GM18519 (cell line): ENCODE data around the gene CFAP70.

ENCODE experiments used
- ATAC-seq: cut with Tn5 transposase; IDR thresholded peaks from one replicate; pipeline ENCODE4 v1.9.1; 2021; ENCODE audit warnings: mild to moderate bottlenecking, moderate library complexity; ENCODE audit not compliant: unreplicated experiment, low FRiP score

The CFAP70 gene

GRCh38 chr10:73219384-73219783, 139.3 kb downstream of the CFAP70 start:
- no peak for ATAC-seq

GRCh38 chr10:73218431-73219191, 140.1 kb downstream of the CFAP70 start:
- no peak for ATAC-seq

GRCh38 chr10:73217628-73218027, 141.0 kb downstream of the CFAP70 start:
- ATAC-seq = no peak

GRCh38 chr10:73215749-73216148, 142.9 kb downstream of the CFAP70 start:
- no peak for ATAC-seq

GRCh38 chr10:73211106-73211811, 147.4 kb downstream of the CFAP70 start:
- no peak for ATAC-seq

DNA sequence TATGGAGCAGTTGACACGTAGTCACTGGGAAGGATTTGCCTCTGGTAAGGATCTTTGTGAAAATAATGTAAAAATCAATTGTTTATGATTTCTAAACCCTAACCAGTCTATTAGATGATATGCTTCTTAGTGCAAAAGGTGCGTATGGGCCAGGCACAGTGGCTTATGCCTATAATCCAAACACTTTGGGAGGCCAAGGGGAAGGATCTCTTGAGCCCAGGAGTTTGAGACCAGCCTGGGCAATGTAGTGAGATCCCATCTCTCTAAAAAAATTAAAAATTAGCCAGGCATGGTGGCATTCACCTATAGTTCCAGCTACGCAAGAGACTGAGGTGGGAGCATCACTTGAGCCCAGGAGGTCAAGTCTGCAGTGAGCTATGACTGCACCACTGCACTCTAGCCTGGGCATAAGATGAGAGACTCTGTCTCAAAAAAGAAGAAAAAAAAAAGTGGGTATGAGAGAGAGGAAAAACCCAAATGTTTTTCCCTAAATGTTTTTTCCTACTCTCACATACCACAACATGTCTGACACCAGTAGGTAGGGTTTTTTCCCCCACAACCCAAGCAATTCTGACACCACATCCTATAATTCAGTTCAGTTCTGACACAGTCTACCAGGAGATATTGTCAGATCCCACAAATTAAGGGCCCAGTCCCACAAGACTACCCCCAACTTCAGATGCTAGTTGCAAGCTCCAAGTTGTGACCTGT, 148.1 kb downstream of the CFAP70 start:
- no peak for ATAC-seq

- ATAC-seq = no peak
Observed at GRCh38 chr10:73209705-73210104, 149.0 kb downstream of the CFAP70 start.

DNA sequence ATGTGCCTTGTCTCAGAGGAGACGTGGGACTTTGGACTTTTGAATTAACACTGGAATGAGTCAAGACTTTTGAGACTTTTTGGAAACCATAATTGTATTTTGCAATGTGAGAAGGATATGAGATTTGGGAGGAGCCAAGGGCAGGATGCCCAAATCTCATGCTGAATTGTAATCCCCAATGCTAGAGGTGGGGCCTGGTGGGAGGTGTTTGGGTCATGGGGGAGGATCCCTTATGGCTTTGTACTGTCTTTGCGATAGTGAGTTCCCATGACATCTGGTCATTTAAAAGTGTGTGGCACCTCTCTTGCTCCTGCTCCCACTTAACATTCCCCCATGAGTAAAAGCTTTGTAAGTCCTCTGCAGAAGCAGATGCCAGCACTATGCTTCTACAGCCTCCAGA, 150.8 kb downstream of the CFAP70 start:
- no peak for ATAC-seq

DNA sequence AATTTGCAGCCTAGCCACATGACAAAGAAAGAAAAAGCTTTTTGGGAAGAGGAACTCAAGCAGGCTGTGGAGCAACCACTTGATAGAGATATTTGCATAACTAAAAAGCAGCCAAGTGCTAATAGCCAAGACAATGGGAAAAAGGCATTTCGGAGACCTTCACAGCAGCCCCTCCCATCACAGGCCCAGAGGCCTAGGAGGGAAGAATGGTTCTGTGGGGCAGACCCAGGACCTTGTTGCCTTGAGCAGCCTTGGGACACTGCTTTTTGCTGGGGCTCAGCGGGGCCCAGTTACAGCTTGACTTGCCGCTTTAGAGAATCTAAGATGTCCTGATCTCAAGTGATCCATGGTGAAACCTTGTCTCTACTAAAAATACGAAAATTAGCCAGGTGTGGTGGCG, 152.3 kb downstream of the CFAP70 start:
- no peak for ATAC-seq

GRCh38 chr10:73205890-73206289, 152.8 kb downstream of the CFAP70 start:
- ATAC-seq = no peak

- ATAC-seq = no peak
Observed at GRCh38 chr10:73205081-73205480, 153.6 kb downstream of the CFAP70 start.
